GM18873 (cell line): ENCODE measurements around the gene TENT4B.
"Not testable (repeated sequence)": the region's sequence is repeated elsewhere in the genome, so short reads cannot be mapped to it uniquely, and the experiment has no call there.

ENCODE experiments used
- ATAC-seq: cut with Tn5 transposase; IDR thresholded peaks from one replicate; pipeline ENCODE4 v1.9.1; 2021; ENCODE audit warnings: mild to moderate bottlenecking, moderate library complexity, moderate number of reproducible peaks; ENCODE audit not compliant: unreplicated experiment, low FRiP score

Gene TENT4B

DNA sequence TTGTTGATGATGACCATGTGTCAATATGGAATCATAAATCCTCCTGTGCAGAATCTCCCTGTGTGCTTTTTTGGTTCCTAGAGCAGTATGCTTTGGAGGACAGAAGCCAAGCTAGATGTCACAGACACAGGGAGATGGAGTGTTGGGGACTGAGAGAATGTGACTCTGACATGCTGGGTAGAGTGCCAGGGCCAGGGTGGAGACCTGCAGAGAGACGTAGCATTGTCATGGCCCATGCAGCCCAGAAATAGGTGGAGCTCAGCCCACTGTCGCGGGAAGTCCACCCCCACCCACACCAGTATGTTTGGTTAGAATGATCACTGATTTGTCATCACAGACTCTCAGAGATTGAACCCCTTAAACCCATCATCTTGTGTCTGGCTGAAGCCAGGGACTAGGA is 74.0 kb downstream of the TENT4B start:
- ATAC-seq, result no peak

DNA sequence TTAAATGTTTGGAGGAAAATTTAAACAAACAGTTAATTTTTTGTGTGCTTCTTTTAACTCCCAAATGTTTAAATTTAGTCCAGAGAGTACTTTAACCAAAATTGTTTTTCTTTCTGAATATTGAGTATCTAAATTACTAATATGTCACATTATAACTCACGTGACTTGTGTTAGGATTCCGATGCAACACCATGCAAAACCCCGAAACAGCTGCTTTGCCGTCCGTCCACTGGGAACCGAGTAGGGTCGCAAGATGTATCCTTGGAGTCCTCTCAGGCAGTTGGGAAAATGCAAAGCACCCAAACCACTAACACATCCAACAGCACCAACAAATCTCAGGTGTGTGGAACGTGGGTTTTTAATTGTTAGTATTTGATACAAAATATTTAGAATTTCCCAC is 74.6 kb downstream of the TENT4B start:
- no peak for ATAC-seq

DNA sequence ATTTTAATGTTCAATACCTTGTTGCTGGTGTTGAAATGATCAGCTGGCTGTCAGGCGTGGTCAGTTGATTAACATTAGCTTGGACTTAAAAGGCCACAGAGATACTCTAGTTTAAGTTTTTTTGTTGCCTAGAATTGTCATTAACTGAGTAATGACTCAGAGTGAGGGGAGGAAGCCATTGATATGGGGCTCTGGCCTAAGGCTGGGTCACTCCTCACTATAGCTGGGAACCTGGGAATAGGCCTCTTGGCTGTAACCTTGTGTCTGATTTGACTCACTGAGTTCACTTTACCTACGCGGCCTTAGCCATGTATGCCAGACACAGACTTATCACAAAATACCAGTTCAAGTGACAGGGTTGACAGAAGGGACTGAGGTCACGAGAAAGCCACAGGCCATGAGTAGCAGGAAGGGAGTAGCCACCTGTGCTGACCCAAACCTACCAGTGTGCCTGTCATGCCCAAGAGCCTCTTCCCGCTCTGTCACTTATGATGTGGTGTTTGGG is 75.3 kb downstream of the TENT4B start:
- no peak for ATAC-seq

DNA sequence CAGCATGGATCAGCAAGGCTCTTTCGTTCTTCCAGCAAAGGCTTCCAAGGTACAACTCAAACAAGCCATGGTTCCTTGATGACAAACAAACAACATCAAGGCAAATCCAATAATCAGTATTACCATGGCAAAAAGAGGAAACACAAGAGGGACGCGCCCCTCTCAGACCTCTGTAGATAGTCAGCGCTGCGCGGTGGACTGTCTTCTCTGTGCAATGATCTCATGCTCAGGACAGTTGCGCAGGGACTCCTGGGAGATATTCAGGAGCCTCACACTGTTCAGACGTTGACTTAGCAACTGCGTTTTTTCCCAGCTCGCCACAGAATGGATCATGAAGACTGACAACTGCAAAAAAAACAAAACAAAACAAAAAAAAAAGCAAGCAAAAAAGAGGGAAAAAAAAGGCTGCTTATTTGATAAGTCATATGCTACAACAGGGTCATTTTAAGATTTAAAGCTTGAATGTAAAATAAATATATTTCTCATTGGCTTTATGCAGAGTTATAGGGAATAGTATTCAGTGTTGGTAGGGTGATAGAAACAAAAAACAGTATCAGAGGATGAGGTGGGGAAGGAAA is 76.1 kb downstream of the TENT4B start:
- no peak for ATAC-seq

DNA sequence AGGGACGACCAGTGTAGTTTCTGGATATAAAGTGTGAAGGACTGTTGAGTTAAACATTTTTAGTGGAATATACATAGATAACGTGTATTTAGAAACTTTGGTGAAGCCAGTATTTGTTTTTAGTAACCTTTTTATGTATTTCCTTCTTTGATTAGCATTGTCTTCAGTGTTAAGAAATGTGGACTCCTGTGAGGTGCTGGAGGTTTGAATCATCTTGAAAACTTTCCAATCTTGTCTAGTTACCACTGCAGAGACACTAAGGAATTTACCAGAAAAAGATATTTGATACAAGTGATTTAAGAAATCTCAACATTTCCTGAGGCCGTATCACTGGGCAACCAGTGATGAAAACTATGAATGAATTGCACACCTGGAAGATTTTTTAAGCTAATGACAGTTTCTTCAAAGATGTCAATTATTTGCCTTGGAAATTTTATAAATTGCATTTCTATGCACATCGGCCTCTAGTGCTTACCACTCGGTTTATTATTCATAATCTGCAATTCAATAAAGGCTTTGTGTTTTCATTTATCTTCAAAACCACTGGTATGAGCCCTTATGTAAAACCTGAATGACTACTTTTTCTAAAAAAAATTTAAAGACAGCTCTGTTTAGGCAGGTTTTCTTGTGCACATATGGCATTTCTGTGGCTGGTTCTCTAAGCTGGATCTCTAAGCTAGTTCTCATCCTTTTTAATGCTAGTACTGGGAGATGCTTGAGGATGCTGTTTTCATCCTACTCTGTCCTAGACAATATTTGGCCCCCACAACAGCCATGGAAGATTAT is 81.9 kb downstream of the TENT4B start:
- no peak for ATAC-seq

DNA sequence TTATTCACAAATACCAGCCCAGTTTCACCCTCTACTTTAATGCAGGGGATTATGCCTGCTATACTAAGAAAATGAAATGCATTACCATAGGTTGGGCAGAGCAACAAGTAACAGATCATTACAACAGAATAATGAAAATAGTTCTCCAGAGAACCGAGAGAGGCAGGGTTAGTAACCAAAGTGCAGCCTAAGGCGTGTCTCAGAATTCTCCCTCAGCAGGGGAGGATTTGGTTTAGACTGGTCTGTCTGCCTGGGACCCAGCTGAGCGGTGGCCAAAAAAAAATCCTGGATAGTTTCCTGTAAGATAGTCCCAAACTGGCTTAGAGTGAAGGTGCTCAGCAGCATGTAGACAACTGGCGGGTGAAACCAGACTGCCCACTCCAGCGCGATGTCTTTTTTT is 82.5 kb downstream of the TENT4B start:
- ATAC-seq, result no peak

DNA sequence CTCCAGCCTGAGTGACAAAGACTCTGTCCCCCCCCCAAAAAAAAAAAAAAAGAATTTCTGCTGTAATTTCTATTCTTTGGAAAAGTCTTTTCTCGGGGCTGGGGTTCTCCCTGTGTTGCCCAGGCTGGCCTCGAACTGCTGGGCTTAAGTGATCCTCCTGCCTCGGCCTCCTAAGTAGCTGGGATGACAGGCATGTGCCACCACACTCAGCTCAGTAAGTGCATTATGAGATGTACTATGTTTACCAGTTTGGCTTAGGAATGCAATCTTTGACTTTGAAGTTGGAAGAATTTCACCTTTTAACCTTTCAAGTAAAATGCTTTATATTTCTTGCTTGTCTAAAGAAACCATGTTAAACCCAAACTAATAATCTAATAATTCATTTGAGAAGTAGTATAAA is 85.2 kb downstream of the TENT4B start:
- ATAC-seq, result no peak

DNA sequence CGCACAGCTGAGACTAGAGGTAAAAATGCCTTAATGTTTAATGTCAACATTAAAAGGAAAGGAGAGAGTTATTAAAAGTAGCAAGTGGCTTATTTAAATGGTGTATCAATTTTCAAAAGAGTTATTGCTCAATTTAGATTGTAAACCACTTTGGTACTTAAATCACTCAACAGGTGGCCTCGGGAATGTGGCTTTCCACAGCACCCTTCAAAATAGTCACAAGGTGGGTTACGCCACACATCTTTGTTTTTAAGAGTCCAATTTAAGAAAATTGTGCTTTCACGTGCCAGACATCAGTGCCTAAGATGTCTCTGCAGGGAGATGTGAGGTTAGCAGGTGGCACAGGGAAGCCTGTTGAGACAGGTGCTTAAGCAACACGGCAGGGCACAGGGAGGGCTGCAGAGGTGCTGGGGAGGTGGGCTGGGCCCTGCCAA is 85.8 kb downstream of the TENT4B start:
- no peak for ATAC-seq

DNA sequence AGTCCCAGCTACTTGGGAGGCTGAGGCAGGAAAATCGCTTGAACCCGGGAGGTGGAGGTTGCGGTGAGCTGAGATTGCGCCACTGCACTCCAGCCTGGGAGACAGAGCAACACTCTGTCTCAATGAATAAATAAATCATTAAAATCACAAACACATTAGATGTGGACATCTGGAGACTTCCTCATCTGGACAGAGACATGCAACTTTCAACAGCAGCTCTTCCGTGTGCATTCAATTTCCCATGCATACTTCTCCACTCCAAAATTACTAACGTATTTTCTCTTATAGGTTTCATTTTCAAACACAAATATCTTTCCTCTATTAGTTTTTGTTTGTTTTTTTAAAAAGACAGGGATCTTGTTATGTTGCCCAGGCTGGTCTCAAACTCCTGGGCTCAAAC is 89.9 kb downstream of the TENT4B start:
- not testable (repeated sequence) for ATAC-seq

DNA sequence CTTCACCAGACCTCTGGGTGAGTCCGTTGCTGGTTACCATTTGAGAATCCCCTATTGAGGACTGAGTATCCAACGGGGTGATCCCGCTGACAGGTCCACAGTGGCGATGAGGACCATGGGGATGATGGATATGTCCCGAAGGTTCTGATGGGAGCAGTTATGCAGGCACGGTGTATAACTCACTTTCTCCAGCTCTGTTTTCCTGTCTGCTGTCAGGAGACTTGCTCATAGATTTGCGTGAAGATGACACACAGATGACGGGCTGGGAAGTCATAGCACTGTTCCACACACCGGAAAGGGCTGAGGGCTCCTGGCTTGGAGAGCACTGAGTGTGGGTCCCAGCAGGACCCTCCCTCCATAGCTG is 91.0 kb downstream of the TENT4B start:
- ATAC-seq, result no peak

DNA sequence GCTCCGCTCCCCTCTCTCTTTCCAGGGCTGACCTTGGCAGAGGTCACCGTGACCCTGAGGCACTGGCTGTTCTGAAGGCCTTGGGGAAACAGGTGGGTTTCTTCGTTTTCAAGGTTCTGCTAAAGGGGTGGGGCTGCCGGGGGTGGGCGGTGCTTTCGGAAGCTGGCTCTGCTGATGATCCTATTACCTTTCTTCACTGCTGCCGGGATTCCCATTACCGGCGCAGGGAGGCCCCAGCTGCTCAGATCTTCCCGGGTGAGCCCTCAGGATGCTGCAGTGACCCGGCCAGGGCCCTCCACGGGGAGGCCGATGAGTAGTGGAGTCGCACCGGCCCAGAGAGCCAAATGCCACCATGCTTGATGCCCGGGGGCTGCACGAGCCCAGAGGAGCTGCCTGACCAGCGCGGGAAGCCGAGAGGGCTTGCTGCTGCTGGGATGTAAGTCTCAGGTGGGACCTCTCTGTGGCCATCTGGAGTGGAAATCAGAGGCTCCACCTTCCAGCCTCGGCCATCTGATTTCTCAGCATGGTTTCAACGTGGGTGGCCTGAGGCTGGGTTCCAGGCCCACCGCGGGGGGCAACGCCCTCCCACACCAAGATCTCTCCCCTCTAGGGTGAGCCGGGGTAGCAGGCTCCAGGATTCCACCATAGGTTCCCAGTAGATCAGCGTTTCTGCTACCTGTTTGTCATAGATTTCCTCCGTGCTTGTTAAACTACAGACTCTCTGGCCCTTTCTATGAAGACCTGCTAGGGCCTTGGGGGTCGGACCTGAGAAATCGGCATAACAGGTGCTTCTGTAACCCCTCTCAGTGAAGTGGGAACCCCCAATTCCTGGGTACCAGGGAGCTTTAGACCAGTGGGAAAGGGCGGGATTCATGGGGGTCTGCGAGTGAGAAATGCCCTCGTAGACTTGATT is 91.7 kb downstream of the TENT4B start:
- ATAC-seq, result no peak

DNA sequence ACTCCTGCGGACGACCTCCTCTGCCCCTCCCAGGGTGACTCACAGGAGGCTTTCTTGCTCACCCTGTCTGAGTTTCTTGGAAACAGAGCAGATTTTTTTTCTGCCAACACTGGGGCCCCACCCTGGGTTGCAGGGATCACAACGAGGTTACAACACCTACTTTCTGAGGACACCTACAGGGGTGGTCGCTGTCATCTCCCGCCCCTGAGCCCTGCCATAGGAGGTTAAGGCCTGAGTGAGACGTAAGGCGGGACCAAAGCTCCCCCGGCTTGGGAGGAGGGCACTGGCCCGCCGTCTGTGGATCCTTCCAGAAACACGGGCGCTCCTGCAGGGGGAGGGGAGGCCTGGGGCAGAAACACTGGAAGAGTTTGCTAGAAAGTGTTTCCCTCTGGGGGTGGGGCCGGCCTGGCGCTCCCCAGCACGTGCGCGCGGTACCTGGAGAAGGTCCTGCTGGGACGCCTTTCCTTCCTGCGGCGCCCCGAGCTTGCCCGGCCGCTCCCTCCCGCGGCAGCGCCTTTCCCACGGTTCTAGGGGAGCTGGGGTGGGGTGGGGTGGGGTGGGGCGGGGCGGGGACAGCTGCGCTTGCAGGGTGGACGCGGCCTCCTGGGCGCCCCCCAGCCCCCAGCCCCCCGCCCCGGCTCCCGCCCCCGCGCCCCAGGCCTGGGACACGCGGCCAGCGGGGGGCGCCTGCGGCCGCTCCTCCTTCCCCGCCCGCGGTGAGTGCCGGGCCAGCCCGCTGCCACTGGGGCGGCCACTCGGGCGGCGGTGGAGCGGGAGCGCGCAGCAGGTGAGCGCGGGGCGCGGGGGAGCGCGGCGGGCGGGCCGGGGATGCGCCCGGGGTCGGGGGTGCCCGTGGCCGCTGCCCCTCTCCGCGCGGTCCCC is 92.6 kb downstream of the TENT4B start:
- ATAC-seq, result no peak

DNA sequence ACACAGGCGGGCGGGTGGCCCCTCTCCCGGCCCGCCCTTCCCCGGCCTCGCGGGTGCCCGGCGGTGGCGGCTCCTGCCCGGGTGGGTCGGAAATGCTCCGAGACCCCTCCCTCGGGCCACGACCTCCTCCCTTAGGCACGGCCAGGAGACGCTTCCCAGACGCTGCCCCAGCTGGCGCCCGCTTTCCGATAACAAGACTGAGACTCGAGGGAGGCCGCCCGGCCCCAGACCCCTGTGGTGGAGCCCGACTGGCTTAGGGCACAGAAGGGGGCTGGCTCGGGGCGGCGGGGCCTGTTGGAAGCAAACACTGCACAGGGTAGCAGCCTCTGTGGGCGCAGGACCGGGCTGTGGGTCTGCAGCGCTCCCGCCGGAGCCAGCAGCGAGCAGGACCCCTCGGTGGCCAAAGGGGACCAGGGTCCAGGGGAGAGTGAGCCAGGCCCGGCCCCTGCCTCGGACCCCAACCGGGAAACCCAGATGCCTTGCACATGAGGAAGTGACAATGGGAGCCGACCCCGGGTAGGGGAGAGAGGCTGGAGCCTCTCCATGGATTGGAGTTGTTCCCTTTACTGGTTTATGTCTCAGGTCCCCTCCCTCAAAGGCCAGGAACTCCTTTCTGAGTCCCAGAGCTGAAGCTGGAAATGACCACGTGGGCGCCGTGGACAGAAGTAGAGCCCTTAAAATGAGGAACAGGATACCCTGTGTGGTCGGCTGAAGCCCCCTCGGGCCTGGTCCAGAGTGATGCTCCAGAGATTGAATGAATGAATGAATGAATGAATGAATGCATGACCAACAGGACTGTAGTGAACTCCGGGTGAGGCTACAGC is 93.4 kb downstream of the TENT4B start:
- no peak for ATAC-seq

DNA sequence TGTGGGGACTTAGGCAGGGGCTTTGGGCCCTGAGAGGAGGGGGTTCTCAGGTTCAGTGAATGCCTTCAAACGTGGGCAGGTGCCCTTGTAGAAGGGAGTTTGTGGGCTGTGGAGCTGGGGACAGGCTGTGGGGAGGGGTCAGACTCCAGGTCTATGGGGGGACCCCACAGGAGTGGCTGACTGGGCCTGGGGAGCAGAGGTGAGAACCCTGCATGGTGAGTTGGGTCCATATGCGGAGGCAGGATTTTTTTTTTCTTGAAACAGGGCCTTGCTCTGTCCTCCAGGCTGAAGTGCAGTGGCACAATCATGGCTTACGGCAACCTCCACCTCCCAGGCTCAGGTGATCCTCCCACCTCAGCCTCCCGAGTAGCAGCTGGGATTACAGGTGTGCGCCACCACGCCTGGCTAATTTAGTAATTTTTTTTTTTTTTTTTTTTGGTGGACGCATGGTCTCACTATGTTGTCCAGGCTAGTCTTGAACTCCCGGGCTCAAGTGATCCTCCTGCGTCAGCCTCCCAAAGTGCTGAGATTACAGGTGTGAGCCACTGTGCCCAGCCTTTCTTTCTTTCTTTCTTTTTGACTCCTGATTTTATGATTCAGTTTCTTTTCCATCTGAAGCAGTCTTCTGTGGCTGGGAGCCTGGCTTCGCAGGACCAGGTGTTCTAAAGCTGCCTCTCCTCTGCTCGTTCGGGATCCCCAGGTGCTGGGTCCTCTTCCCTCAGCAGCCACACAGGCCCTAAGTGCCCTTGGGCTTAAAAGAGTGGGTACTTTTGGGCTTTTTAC is 94.2 kb downstream of the TENT4B start:
- ATAC-seq, result no peak

DNA sequence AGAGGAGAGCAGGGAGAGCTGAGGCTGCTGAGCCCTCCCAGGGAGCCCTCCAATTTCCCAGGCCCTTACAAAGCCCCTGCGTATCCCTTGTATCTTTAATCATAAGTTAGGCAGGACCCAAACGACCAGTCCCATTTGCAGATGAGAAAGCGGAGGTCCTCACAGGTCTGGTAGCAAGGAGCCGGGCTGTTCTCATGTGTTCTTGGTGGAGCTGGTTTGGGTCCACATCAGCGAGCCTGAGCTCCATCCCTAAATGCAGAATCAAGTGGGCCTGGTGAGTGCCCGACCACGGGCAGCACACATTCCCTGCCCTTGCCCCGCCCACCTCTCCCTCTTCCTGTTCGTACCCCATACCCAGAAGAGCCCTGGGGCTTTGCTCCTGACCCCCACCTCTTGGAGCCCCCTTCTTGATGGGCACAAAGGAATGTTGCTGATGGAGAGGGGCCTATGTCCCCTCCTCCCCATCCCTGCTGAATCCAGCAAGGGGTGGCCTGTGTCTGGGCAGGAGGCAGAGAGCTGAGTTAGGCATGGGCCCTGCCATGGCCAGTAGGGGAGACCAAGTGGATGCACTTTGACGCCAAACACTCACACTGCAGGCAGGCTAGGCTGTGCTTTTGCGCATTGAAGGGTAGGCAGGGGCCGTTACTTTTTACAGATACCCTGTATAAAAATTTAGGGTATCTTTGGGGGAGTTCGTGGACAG is 95.0 kb downstream of the TENT4B start:
- ATAC-seq, result no peak

DNA sequence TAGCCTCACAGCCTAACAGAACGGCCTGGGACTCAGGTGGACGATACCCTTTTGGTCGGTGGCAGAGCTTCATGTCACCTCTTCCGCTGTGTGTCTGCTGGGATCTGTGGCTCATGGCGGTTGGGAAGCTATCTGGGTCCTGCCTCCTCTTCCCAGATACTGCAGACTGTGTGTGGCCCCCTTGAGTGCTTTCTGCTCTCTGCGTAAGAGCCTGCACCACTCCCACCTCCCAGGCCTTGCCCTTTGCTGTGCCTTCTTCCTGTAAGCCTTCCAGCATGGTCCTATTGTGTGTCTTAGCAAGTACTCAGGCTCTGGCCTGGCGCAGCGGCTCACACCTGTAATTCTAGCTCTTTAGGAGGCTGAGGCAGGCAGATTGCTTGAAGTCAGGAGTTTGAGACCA is 95.7 kb downstream of the TENT4B start:
- no peak for ATAC-seq

DNA sequence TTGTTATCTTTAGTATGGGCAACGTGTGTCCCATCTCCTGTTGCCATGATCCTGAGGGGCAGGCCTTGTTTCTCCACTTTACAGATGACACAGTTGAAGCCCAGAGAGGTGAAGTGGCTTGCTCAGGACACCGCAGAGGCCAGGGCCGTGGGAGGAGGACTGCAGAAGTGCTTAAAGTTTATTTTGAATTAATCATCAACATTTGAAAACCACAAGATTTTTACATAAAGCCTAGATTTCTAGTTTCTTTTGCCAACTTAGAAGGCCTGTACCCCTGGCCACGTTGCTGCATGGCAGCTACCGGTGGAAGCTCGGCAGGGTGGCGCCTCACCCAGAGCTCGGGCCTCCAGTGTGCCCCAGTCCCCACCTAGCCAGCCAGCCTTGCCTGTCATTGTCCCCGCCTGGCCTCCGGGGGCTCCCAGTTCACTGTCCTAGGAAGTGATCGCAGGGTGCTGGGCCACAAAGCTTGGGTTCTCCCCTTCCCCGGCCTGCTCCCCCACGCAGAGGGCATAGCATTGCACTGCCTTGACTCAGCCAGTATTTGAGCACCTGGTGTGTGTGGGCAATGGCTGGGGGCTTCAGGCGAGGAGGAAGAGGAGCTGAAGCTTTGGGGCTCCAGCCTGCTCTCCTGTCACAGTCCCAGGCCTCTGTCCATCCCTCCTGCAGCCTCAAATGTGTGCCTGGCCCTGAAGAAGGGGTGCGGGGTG is 98.4 kb downstream of the TENT4B start:
- ATAC-seq, result no peak
